ENCODE measurements around the gene LEF1. TPM values are rescaled to one million over a fixed set of nuclear protein-coding genes. Genes with fewer than 3 reads are reported as not detected.

The LEF1 gene
- total and polyA plus RNA-seq, 9 of the 15 experiments (the other 6 are each of a cell fraction or from before 2014, with no cell fraction given) = 15.1 to 81.1 (median 29.7) TPM

GRCh38 chr4:107999932-108000539 is 168.7 kb downstream of the LEF1 start (continued):
- peak; percentile 98 for TF ChIP-seq ATF3 (IDR thresholded peaks at IDR 0.05)
- no peak for TF ChIP-seq ATF3 (CRISPR knock-in tag; conservative IDR thresholded peaks at IDR 0.05)
- peak; percentile 55; the same call in 1 of the 2 replicates for TF ChIP-seq CTBP1 (IDR thresholded peaks at IDR 0.05; ENCODE audit: borderline replicate concordance)
- no peak for TF ChIP-seq PHF8 (IDR thresholded peaks at IDR 0.05; ENCODE audit: borderline replicate concordance, low read length)
- no peak for TF ChIP-seq ETV1 (tag; conservative IDR thresholded peaks at IDR 0.05; ENCODE audit: low read depth)
- 0 out of 2 replicates have a peak, but pooled peaks have one; percentile 15 for TF ChIP-seq SMAD4 (CRISPR knock-in tag; conservative IDR thresholded peaks at IDR 0.05)
- no peak for TF ChIP-seq POLR2B (IDR thresholded peaks at IDR 0.05; ENCODE audit: low read depth, partially characterized antibody)
- peak; percentile 90 for TF ChIP-seq ZSCAN32 (CRISPR knock-in tag; IDR thresholded peaks at IDR 0.05)
- peak; percentile 14; the same call in 1 of the 2 replicates for TF ChIP-seq TAL1 (IDR thresholded peaks at IDR 0.05)
- TF ChIP-seq EWSR1 (IDR thresholded peaks at IDR 0.05; ENCODE audit: borderline replicate concordance, low read depth, partially characterized antibody) = no peak
- TF ChIP-seq CXXC5 (CRISPR knock-in tag; IDR thresholded peaks at IDR 0.05) = 0 out of 2 replicates have a peak, but pooled peaks have one; percentile 14
- TF ChIP-seq KLF1 (tag; IDR thresholded peaks at IDR 0.05) = no peak
- TF ChIP-seq SNRNP70 (optimal IDR thresholded peaks at IDR 0.05; ENCODE audit: low read depth, low read length) = no peak
- no peak for TF ChIP-seq NCOA1 (IDR thresholded peaks at IDR 0.05; ENCODE audit: low read depth)
- no peak for TF ChIP-seq LARP7 (IDR thresholded peaks at IDR 0.05)
- no peak for TF ChIP-seq CCNT2 (IDR thresholded peaks at IDR 0.05; ENCODE audit: borderline replicate concordance, extremely low read depth, insufficient read length, low read depth, low read length)
- 0 out of 2 replicates have a peak, but pooled peaks have one; percentile 22 for TF ChIP-seq POLR2H (tag; IDR thresholded peaks at IDR 0.05; ENCODE audit: low read depth)
- no peak for TF ChIP-seq ZNF274 (IDR thresholded peaks at IDR 0.05; ENCODE audit: borderline replicate concordance, low read depth, low read length)
- peak; percentile 74 for TF ChIP-seq IRF9 (tag; IDR thresholded peaks at IDR 0.05)
- no peak for TF ChIP-seq IRF2 (CRISPR knock-in tag; IDR thresholded peaks at IDR 0.05)
- no peak for TF ChIP-seq IFI16 (CRISPR knock-in tag; IDR thresholded peaks at IDR 0.05)
- TF ChIP-seq ERF (CRISPR knock-in tag; IDR thresholded peaks at IDR 0.05) = no peak
- TF ChIP-seq TAF7 (tag; IDR thresholded peaks at IDR 0.05) = no peak

Measured in K562 (cell line).